ENCODE data around the gene GRM8.

The GRM8 gene

DNA sequence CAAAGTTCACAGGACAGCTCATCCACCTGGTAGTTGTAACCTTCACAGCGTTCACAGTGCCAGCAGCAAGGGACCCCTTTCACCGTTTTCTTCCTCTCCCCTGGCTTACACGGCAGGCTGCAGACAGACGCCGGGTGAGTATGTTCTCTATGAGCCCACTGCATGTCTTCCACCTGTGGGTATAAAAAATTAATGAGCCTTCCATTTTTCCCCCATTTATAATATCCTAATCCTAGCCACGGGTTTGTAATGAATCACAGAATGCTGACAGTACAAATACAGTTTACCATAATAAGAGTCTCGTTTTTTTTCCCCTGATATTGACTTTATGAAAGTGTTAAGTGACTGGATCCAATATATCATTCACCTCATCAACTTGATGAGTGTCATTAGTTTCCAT is 719.0 kb downstream of the GRM8 start:
- Histone ChIP-seq H3K9ac (ENCODE audit: low read depth, low read length, poor library complexity, severe bottlenecking) (no peak overlapping the region), H3K4me1 (ENCODE audit: insufficient read depth, low read length, poor library complexity, severe bottlenecking) (no peaks in the 10 kb centered on the region), H3K9me2 (replicated peaks; ENCODE audit: low read depth, low read length) (no peaks in the 10 kb centered on the region), H3F3A (ENCODE audit: low read depth) (no peaks in the 10 kb centered on the region), H3K36me3 (ENCODE audit: insufficient read depth, low read length) (no peaks in the 10 kb centered on the region), H3K79me2 (ENCODE audit: insufficient read depth, low read length) (no peaks in the 10 kb centered on the region), H2AFZ (ENCODE audit: low read length) (no peak overlapping the region), H3K27me3 (ENCODE audit: insufficient read depth, low read length, poor library complexity, severe bottlenecking) (no peaks in the 10 kb centered on the region), H3K9me3 (ENCODE audit: insufficient read depth, low read depth, low read length) (no peaks in the 10 kb centered on the region), H3K4me3 (ENCODE audit: low read length, poor library complexity, severe bottlenecking) (no peak overlapping the region), H4K20me1 (ENCODE audit: insufficient read depth, low read length, poor library complexity, severe bottlenecking) (no peaks in the 10 kb centered on the region), H3K4me2 (ENCODE audit: low read depth, low read length, poor library complexity, severe bottlenecking) (no peak overlapping the region)
- TF ChIP-seq CTCF (conservative IDR thresholded peaks at IDR 0.05; ENCODE audit: low read length), result no peak
- TF ChIP-seq EZH2phosphoT487 (IDR thresholded peaks at IDR 0.05; ENCODE audit: borderline replicate concordance), result no peak

GRCh38 chr7:126529833-126530232 is 722.9 kb downstream of the GRM8 start:
- no peaks in the 10 kb centered on the region for H3K36me3 ChIP-seq (ENCODE audit: insufficient read depth, low read length)
- no peaks in the 10 kb centered on the region for H3K27me3 ChIP-seq (ENCODE audit: insufficient read depth, low read length, poor library complexity, severe bottlenecking)
- no peaks in the 10 kb centered on the region for H4K20me1 ChIP-seq (ENCODE audit: insufficient read depth, low read length, poor library complexity, severe bottlenecking)
- H3F3A ChIP-seq (ENCODE audit: low read depth), result no peaks in the 10 kb centered on the region
- H3K9me3 ChIP-seq (ENCODE audit: insufficient read depth, low read depth, low read length), result no peaks in the 10 kb centered on the region
- H3K4me3 ChIP-seq (ENCODE audit: low read length, poor library complexity, severe bottlenecking), result no peak overlapping the region
- no peaks in the 10 kb centered on the region for H3K4me1 ChIP-seq (ENCODE audit: insufficient read depth, low read length, poor library complexity, severe bottlenecking)
- no peak for TF ChIP-seq CTCF (conservative IDR thresholded peaks at IDR 0.05; ENCODE audit: low read length)
- TF ChIP-seq EZH2phosphoT487 (IDR thresholded peaks at IDR 0.05; ENCODE audit: borderline replicate concordance), result no peak
- no peaks in the 10 kb centered on the region for H3K9me2 ChIP-seq (replicated peaks; ENCODE audit: low read depth, low read length)
- no peaks in the 10 kb centered on the region for H3K79me2 ChIP-seq (ENCODE audit: insufficient read depth, low read length)
- no peak overlapping the region for H2AFZ ChIP-seq (ENCODE audit: low read length)
- H3K4me2 ChIP-seq (ENCODE audit: low read depth, low read length, poor library complexity, severe bottlenecking), result no peak overlapping the region
- no peak overlapping the region for H3K9ac ChIP-seq (ENCODE audit: low read depth, low read length, poor library complexity, severe bottlenecking)

- H4K20me1 ChIP-seq (ENCODE audit: insufficient read depth, low read length, poor library complexity, severe bottlenecking), result no peaks in the 10 kb centered on the region
- TF ChIP-seq CTCF (conservative IDR thresholded peaks at IDR 0.05; ENCODE audit: low read length), result no peak
- TF ChIP-seq EZH2phosphoT487 (IDR thresholded peaks at IDR 0.05; ENCODE audit: borderline replicate concordance), result no peak
- no peak overlapping the region for H3K4me3 ChIP-seq (ENCODE audit: low read length, poor library complexity, severe bottlenecking)
- H3K9me3 ChIP-seq (ENCODE audit: insufficient read depth, low read depth, low read length), result no peaks in the 10 kb centered on the region
- H2AFZ ChIP-seq (ENCODE audit: low read length), result no peak overlapping the region
- no peak overlapping the region for H3K9ac ChIP-seq (ENCODE audit: low read depth, low read length, poor library complexity, severe bottlenecking)
- no peaks in the 10 kb centered on the region for H3F3A ChIP-seq (ENCODE audit: low read depth)
- H3K9me2 ChIP-seq (replicated peaks; ENCODE audit: low read depth, low read length), result no peaks in the 10 kb centered on the region
- H3K4me2 ChIP-seq (ENCODE audit: low read depth, low read length, poor library complexity, severe bottlenecking), result no peak overlapping the region
- no peaks in the 10 kb centered on the region for H3K4me1 ChIP-seq (ENCODE audit: insufficient read depth, low read length, poor library complexity, severe bottlenecking)
- H3K79me2 ChIP-seq (ENCODE audit: insufficient read depth, low read length), result no peaks in the 10 kb centered on the region
- H3K36me3 ChIP-seq (ENCODE audit: insufficient read depth, low read length), result no peaks in the 10 kb centered on the region
- no peaks in the 10 kb centered on the region for H3K27me3 ChIP-seq (ENCODE audit: insufficient read depth, low read length, poor library complexity, severe bottlenecking)
Observed at GRCh38 chr7:126529254-126529653, 723.5 kb downstream of the GRM8 start.
